GM04503 (cell line): ENCODE data around the gene SHISA2.
"Not testable (repeated sequence)": the region's sequence is repeated elsewhere in the genome, so short reads cannot be mapped to it uniquely, and the experiment has no call there.

ENCODE experiments used
- DNase-seq: peaks from one replicate; pipeline ENCODE4 v3.0.0-alpha.2; 2012; ENCODE audit warnings: low read depth

SHISA2 gene

GRCh38 chr13:26051657-26052311, at the start of gene SHISA2:
Gene SHISA2 (minus strand): TSS chr13:26052016. CDS start chr13:26050975, 1,041 bp downstream.
- DNase-seq = no peak

DNA sequence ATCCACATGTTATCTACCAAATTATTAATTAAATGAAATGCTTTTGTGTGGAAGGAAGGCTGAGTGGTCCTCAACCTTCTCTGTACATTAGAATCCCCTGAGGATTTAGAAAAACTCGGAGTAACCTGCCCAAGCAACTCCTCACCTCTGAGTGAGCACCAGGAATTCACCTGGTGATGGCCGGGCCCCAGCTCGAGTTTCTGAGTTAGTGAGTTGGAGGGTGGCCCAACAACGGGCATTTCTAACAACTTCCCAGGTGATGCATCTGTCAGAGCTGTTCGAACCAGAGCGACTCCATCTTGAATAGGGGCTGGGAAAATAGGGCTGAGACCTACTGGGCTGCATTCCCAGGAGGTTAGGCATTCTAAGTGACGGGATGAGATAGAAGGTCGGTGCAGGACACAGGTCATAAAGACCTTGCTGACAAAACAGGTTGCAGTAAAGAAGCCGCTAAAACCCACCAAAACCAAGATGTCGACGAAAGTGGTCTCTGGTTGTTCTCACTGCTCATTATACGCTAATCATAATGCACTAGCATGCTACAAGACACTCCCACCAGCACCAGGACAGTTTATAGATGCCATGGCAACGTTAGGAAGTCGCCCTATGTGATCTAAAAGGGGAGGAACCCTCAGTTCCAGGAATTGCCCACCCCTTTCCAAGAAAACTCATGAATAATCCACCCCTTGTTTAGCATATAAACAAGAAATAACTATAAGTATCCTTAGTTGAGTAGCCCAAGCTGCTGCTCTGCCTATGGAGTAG, 44.2 kb upstream of the SHISA2 start:
- no peak for DNase-seq

DNA sequence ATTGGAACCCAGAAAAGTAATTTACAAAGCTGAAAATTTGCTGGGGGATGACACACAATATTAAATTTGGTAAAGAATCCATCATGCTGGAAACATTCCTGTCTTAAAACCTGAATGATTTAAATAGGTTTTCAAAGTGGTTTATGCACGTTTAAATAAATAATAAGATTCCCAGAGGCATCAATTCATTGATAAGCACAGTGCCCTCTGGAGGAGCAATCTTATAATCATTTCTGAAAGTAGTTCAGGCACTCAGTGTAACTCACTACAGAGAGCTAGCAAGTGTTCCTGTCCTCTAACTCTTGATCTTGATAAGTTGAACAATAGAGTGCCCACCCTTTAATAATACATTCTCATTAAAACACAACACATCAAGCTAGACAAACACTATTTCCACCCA, 43.5 kb upstream of the SHISA2 start:
- DNase-seq = no peak

- DNase-seq = not testable (repeated sequence)
Observed at GRCh38 chr13:26076821-26077220, 25.0 kb upstream of the SHISA2 start.

DNA sequence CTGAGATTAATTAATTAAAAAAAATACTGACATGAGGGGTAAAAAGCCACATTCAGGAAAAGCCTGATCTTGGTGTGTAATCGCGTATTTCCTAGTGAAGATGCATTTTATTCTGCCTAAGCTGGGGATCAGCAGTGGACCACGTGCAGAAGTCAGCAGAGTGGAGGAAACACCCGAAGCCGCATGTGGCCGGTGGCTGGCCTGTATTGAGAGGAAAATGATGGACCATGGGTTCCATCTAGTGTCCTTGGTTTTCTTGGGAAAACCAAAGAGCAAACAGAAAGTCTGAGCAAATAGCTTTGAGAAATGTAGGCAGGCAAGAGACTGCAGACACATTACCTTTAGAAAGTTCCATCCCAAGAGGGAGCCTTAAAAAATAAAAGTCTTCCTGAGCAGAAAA, 23.7 kb upstream of the SHISA2 start:
- no peak for DNase-seq

GRCh38 chr13:26074706-26075105, 22.9 kb upstream of the SHISA2 start:
- DNase-seq = no peak

DNA sequence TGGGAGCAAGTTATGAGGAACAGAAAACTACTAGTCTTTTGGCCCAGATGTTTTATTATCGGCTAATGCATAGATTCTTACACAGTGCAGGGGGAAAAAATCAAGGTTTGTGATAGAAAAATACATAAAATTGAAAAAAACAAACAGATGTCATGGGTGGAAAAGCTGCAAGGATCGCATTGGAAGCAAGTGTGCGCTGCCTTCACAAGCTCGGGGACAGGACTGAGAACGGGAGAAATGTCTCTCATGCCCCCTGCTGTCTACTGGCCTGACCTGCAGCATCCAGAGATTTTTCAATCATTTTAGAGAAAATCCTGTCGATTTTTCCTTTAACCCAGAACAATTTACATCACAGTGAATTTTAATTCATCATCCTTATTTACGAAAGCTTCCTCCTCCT, 20.5 kb upstream of the SHISA2 start:
- not testable (repeated sequence) for DNase-seq

DNA sequence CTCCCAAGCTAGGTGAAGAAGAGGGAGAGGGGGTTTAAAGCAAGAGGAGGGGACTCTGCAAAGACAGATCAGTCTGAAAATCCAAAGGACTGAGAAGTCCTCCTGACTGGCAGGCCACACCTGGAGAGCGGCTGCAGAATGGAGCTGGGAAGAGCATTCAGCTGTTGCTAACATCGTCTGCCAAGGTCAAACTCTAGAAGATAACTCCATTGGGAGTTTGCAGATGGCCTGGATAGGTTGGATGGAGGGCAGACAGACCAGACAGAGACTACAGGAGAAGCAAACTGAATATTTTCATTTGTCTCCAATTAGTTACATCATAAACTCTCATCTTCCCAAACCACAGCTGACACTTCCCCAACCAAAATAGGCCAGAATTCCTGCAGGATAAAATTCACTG, 19.9 kb upstream of the SHISA2 start:
- DNase-seq = no peak

GRCh38 chr13:26069642-26070041, 17.8 kb upstream of the SHISA2 start:
- DNase-seq = not testable (repeated sequence)

- not testable (repeated sequence) for DNase-seq
Observed at GRCh38 chr13:26068372-26068771, 16.6 kb upstream of the SHISA2 start.

DNA sequence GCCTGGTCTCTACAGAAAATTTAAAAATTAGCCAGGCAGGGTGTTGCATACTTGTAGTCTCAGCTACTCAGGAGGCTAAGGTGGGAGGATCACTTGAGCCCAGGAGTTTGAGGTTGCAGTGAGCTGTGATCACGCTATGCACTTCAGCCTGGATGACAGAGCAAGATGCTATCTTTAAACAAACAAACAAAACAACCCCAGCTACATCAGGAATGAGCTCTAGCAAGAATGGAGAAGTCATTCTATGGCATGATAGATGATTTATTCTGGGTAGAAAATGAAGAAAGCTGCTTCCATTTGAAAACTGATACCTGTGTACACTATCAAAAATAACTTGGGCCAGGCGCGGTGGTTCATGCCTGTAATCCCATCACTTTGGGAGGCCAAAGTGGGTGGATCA, 15.8 kb upstream of the SHISA2 start:
- DNase-seq = no peak

GRCh38 chr13:26066492-26066891, 14.7 kb upstream of the SHISA2 start:
- DNase-seq = not testable (repeated sequence)

DNA sequence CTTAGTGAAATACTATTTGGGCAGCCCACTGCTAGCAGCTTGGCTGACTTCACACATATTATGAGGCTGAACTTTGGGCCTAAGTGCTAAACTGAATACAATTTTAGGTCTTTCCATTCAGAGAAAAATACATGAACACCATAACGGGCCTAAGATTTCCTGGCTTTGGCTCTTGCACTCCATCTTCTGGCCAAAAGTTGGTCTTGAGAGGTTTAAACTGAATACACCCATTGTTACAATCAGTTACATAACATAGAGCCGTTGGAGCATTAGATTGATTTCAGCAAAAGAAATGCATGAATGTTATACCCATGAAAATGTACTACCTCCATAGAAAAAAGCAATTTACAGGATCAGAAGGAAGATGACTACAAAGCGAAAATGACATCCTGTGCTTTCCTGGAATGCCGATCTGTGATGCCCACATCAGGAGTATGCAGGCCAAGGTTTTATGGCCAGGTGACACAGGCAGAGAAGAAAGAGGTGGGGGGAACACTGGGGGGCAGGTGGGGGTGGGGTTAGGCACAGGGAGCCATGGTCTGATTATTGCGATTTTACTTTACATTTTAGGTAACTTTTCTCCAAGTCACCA, 11.1 kb upstream of the SHISA2 start:
- DNase-seq = peak; percentile 4

GRCh38 chr13:26061947-26062346, 10.1 kb upstream of the SHISA2 start:
- DNase-seq = no peak

DNA sequence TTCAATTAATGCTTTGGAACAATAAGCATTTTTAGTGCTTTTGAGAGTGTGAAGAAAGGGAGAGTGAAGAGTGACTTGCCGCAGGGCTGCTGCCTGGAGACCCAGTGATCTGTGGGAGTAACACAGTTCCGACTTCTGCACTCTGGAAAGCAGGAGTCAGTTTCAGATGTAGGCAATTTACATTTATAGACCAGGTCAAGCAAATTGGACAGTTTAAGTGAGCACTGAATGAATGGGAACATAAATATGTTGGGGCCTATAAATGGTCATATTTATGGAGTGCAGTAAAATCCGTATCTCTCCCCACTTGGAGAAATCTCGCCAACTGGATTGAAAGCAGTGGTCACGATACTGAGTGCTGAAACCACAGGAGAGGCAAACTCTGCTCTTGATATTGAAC, 9.4 kb upstream of the SHISA2 start:
- DNase-seq = no peak

GRCh38 chr13:26060357-26060756, 8.5 kb upstream of the SHISA2 start:
- DNase-seq = no peak

- DNase-seq = no peak
Observed at GRCh38 chr13:26058704-26059103, 6.9 kb upstream of the SHISA2 start.

- no peak for DNase-seq
Observed at GRCh38 chr13:26054896-26055295, 3.1 kb upstream of the SHISA2 start.

DNA sequence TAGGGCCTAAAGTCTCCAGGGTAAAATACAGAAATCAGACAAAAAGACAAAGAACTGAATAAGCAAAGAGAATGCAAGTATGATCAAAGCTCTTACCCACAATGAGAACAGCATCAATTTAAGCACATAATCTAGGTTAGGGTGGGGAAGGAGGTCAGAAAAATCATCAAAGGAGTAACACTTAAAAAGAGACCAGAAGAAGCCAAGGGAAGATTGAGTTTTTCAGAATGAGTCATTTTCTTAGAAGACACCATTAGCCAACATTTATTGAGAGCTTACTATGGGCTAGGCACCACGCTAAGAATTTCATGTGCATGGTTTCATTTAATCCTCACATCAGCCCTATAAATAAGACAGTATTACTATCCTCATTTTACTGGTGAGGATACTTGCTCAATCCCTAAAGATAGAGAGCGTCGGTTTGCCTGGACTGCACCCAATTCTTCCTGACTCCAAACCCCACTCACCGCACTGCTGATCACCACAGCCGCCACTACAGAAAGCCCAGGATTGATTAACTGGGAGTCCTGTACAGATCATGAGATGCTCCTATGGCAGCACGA, 1.7 kb upstream of the SHISA2 start:
- no peak for DNase-seq

GRCh38 chr13:26052337-26052736, 521 bp upstream of the SHISA2 start:
- no peak for DNase-seq

DNA sequence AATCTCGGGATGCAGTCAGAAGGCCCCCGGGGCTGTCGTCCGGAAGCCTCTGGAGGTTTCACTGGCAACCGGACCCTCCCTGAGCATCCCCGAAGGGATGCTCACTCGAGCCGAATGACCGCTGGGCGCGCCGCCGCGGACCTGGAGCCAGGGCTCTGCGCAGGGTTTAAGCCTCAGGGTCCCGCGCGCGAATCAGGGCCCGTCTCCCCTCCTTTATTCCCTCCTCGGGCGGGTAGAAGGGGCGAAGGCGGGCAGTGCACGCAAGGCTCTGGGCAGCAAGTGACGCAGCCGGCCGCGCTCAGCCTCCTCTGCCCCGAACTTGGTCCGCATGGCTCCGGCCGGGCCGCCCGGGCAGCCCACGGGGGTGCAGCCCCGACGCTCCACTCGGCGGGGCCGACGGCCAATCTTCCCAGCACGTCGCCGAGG, 572 bp downstream of the SHISA2 start:
- DNase-seq = no peak

DNA sequence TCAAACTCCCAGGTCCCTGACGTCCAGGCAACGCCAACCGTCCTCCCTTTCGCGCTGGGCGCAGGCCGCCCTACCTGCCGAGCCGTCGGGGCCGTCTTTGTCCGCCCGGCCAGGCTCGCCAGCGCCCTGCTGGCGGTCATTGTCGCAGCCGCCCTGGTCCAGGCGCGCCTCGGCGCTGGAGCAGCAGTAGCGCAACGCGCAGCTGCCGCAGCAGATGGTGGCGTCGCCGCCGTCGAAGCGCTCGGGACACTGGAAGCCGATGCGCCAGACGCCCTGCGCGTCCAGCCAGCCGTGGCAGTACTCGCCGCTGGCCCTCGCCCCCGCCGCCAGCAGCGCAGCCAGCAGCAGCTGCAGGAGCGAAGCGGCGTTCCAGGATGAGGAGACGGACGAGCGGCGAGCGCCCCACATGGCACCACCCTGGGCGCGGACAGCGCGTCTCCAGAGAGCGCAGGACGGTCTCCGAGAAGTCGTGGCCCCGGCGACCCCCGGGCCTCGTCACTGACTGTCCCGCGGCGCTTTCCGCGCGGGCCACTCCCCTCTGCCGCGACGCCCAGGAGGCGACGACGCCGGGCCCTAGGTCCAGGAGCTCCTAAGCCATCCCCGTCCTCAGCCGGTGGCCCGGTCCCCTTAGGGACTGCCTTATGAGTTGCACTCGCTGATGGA, 1.1 kb downstream of the SHISA2 start:
- no peak for DNase-seq
